ENCODE measurements around the gene CADPS. TPM values are rescaled to one million over a fixed set of nuclear protein-coding genes. Genes with fewer than 3 reads are reported as not detected.

Gene CADPS
- polyA plus RNA-seq, 1 donor: 17.8 TPM

DNA sequence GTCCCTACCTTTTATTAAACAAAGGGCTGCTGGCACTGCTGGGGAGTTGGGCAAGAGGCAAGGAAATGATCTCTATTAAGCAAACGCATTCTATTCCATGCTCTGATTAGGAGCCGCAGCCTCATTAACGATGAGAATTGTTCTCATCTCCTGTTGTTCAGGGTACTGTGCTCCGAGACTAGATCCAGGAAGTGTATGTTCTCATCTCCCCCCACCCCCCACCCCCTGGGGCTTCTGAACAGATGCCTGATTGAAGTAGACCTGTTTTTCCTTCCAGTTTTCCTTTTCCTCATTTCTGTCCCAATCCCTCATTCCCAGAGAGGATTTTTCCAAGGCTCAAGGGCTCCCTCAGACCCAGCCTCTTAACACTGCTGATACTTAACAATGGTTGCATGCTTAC lies 420.3 kb downstream of the CADPS start:
- H3K27me3 ChIP-seq (ENCODE audit: control insufficient read depth, insufficient read depth, low read length): peaks cover 12% of the 10 kb centered on the region
- H3K4me1 ChIP-seq (ENCODE audit: control insufficient read depth, insufficient read depth, low read length): no peaks in the 10 kb centered on the region
- H3K36me3 ChIP-seq (ENCODE audit: control insufficient read depth, insufficient read depth, low read length): no peaks in the 10 kb centered on the region
- no peak overlapping the region for H3K4me3 ChIP-seq (ENCODE audit: low read length)
- H3K27ac ChIP-seq (ENCODE audit: low read length): no peak overlapping the region
- no peak for DNase-seq
- WGBS (ENCODE audit: insufficient coverage, low lambda C conversion rate): no CpG with 5 or more reads among the region's 4 CpGs
- H3K9me3 ChIP-seq (ENCODE audit: control insufficient read depth, low read depth, low read length): no peaks in the 10 kb centered on the region

GRCh38 chr3:62453448-62453847 lies 421.8 kb downstream of the CADPS start:
- Histone ChIP-seq H3K4me3 (ENCODE audit: low read length) (no peak overlapping the region), H3K4me1 (ENCODE audit: control insufficient read depth, insufficient read depth, low read length) (no peaks in the 10 kb centered on the region), H3K27me3 (ENCODE audit: control insufficient read depth, insufficient read depth, low read length) (peaks cover 9% of the 10 kb centered on the region), H3K27ac (ENCODE audit: low read length) (no peak overlapping the region), H3K36me3 (ENCODE audit: control insufficient read depth, insufficient read depth, low read length) (no peaks in the 10 kb centered on the region), H3K9me3 (ENCODE audit: control insufficient read depth, low read depth, low read length) (no peaks in the 10 kb centered on the region)
- WGBS (ENCODE audit: insufficient coverage, low lambda C conversion rate): no CpG with 5 or more reads among the region's 6 CpGs
- no peak for DNase-seq

GRCh38 chr3:62451211-62451887 lies 423.9 kb downstream of the CADPS start:
- H3K4me1 ChIP-seq (ENCODE audit: control insufficient read depth, insufficient read depth, low read length): no peaks in the 10 kb centered on the region
- DNase-seq: no peak
- H3K27me3 ChIP-seq (ENCODE audit: control insufficient read depth, insufficient read depth, low read length): peaks cover 9% of the 10 kb centered on the region
- WGBS (ENCODE audit: insufficient coverage, low lambda C conversion rate): no CpG with 5 or more reads among the region's 8 CpGs
- no peak overlapping the region for H3K4me3 ChIP-seq (ENCODE audit: low read length)
- H3K27ac ChIP-seq (ENCODE audit: low read length): no peak overlapping the region
- no peaks in the 10 kb centered on the region for H3K9me3 ChIP-seq (ENCODE audit: control insufficient read depth, low read depth, low read length)
- no peaks in the 10 kb centered on the region for H3K36me3 ChIP-seq (ENCODE audit: control insufficient read depth, insufficient read depth, low read length)

DNA sequence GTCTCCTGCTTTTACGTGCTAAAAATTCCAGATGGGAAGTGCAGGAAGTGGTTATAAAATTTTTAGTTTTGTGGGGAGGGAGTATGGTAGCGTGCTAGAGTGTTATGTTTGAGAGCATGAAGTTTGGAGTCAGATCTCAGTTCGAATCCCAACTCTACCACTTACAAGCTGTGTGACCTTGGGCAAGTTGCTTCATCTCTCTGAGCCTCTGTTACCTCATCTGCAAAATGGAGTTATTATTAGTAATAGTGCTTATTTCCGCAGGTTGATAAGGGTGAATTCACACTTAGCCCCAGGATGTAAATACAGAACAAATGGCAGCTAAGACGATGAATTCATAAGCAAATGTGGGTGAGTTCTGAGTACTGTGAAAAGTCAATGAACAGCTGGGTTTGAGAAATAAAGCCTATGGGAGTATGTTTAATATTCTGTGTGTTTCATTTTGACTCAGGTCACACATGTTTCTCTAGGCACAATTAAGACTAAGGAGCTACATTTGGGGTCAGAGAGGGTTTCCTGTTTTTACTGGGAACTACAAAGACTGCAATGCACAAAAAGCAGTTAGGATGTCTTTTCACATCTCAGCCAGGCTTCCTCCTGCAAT lies 428.8 kb downstream of the CADPS start:
- Histone ChIP-seq H3K36me3 (ENCODE audit: control insufficient read depth, insufficient read depth, low read length) (no peaks in the 10 kb centered on the region), H3K27me3 (ENCODE audit: control insufficient read depth, insufficient read depth, low read length) (peaks cover 7% of the 10 kb centered on the region), H3K4me3 (ENCODE audit: low read length) (no peak overlapping the region), H3K4me1 (ENCODE audit: control insufficient read depth, insufficient read depth, low read length) (no peaks in the 10 kb centered on the region), H3K9me3 (ENCODE audit: control insufficient read depth, low read depth, low read length) (no peaks in the 10 kb centered on the region), H3K27ac (ENCODE audit: low read length) (no peak overlapping the region)
- no peak for DNase-seq
- WGBS (ENCODE audit: insufficient coverage, low lambda C conversion rate): 80% methylated on average over 1 of the region's 5 CpGs

- whole genome bisulfite sequencing (ENCODE audit: insufficient coverage, low lambda C conversion rate): no CpG with 5 or more reads among the region's 1 CpG
- DNase-seq: no peak
- Histone ChIP-seq H3K27ac (ENCODE audit: low read length) (no peak overlapping the region), H3K9me3 (ENCODE audit: control insufficient read depth, low read depth, low read length) (no peaks in the 10 kb centered on the region), H3K4me1 (ENCODE audit: control insufficient read depth, insufficient read depth, low read length) (no peaks in the 10 kb centered on the region), H3K27me3 (ENCODE audit: control insufficient read depth, insufficient read depth, low read length) (peaks cover 4% of the 10 kb centered on the region), H3K36me3 (ENCODE audit: control insufficient read depth, insufficient read depth, low read length) (no peaks in the 10 kb centered on the region), H3K4me3 (ENCODE audit: low read length) (no peak overlapping the region)
These were observed 429.9 kb downstream of the CADPS start for GRCh38 chr3:62445275-62445674.

DNA sequence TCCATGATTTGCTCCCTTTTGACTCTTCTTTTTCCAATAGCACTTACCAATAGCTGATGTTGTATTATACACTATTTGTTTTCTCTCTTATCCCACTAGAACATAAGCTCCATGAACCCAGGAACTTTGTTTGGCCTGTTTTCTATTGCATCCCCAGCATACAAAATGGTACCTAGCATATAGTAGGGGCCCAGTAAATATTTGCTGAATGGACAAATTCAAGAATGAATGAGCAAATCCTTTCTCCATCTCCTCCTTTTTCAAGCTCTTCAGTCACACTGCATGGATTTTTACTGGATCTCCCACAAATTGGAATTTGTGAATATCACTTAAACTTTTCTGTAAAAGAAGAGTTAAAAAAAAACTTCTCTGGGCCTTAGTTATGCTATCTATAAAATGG lies 435.2 kb downstream of the CADPS start:
- Histone ChIP-seq H3K4me3 (ENCODE audit: low read length) (no peak overlapping the region), H3K36me3 (ENCODE audit: control insufficient read depth, insufficient read depth, low read length) (no peaks in the 10 kb centered on the region), H3K27ac (ENCODE audit: low read length) (no peak overlapping the region), H3K27me3 (ENCODE audit: control insufficient read depth, insufficient read depth, low read length) (peaks cover 6% of the 10 kb centered on the region), H3K9me3 (ENCODE audit: control insufficient read depth, low read depth, low read length) (no peaks in the 10 kb centered on the region), H3K4me1 (ENCODE audit: control insufficient read depth, insufficient read depth, low read length) (no peaks in the 10 kb centered on the region)
- no peak for DNase-seq

- H3K9me3 ChIP-seq (ENCODE audit: control insufficient read depth, low read depth, low read length): no peaks in the 10 kb centered on the region
- WGBS (ENCODE audit: insufficient coverage, low lambda C conversion rate): 46% methylated on average over 2 of the region's 5 CpGs
- no peak overlapping the region for H3K4me3 ChIP-seq (ENCODE audit: low read length)
- no peaks in the 10 kb centered on the region for H3K36me3 ChIP-seq (ENCODE audit: control insufficient read depth, insufficient read depth, low read length)
- no peak overlapping the region for H3K27ac ChIP-seq (ENCODE audit: low read length)
- DNase-seq: no peak
- peaks cover 6% of the 10 kb centered on the region for H3K27me3 ChIP-seq (ENCODE audit: control insufficient read depth, insufficient read depth, low read length)
- H3K4me1 ChIP-seq (ENCODE audit: control insufficient read depth, insufficient read depth, low read length): no peaks in the 10 kb centered on the region
These were observed 435.9 kb downstream of the CADPS start for GRCh38 chr3:62439176-62439813.

- DNase-seq: no peak
- 64% methylated on average over 2 of the region's 7 CpGs for WGBS (ENCODE audit: insufficient coverage, low lambda C conversion rate)
- Histone ChIP-seq H3K36me3 (ENCODE audit: control insufficient read depth, insufficient read depth, low read length) (no peaks in the 10 kb centered on the region), H3K4me3 (ENCODE audit: low read length) (no peak overlapping the region), H3K4me1 (ENCODE audit: control insufficient read depth, insufficient read depth, low read length) (no peaks in the 10 kb centered on the region), H3K27ac (ENCODE audit: low read length) (no peak overlapping the region), H3K27me3 (ENCODE audit: control insufficient read depth, insufficient read depth, low read length) (peaks cover 8% of the 10 kb centered on the region), H3K9me3 (ENCODE audit: control insufficient read depth, low read depth, low read length) (no peaks in the 10 kb centered on the region)
These were observed 438.4 kb downstream of the CADPS start for GRCh38 chr3:62436785-62437184.

GRCh38 chr3:62433396-62433795 lies 441.8 kb downstream of the CADPS start:
- H3K36me3 ChIP-seq (ENCODE audit: control insufficient read depth, insufficient read depth, low read length): no peaks in the 10 kb centered on the region
- no peak overlapping the region for H3K27ac ChIP-seq (ENCODE audit: low read length)
- no peak for DNase-seq
- WGBS (ENCODE audit: insufficient coverage, low lambda C conversion rate): 80% methylated on average over 1 of the region's 8 CpGs
- no peaks in the 10 kb centered on the region for H3K4me1 ChIP-seq (ENCODE audit: control insufficient read depth, insufficient read depth, low read length)
- no peak overlapping the region for H3K4me3 ChIP-seq (ENCODE audit: low read length)
- peaks cover 11% of the 10 kb centered on the region for H3K27me3 ChIP-seq (ENCODE audit: control insufficient read depth, insufficient read depth, low read length)
- H3K9me3 ChIP-seq (ENCODE audit: control insufficient read depth, low read depth, low read length): no peaks in the 10 kb centered on the region

- no peak for DNase-seq
- no CpG with 5 or more reads among the region's 10 CpGs for WGBS (ENCODE audit: insufficient coverage, low lambda C conversion rate)
- H3K9me3 ChIP-seq (ENCODE audit: control insufficient read depth, low read depth, low read length): no peaks in the 10 kb centered on the region
- peaks cover 5% of the 10 kb centered on the region for H3K27me3 ChIP-seq (ENCODE audit: control insufficient read depth, insufficient read depth, low read length)
- no peaks in the 10 kb centered on the region for H3K4me1 ChIP-seq (ENCODE audit: control insufficient read depth, insufficient read depth, low read length)
- no peaks in the 10 kb centered on the region for H3K36me3 ChIP-seq (ENCODE audit: control insufficient read depth, insufficient read depth, low read length)
- no peak overlapping the region for H3K4me3 ChIP-seq (ENCODE audit: low read length)
- no peak overlapping the region for H3K27ac ChIP-seq (ENCODE audit: low read length)
These were observed 454.0 kb downstream of the CADPS start for GRCh38 chr3:62421207-62421606.

- peaks cover 2% of the 10 kb centered on the region for H3K27me3 ChIP-seq (ENCODE audit: control insufficient read depth, insufficient read depth, low read length)
- WGBS (ENCODE audit: insufficient coverage, low lambda C conversion rate): no CpG with 5 or more reads among the region's 3 CpGs
These were observed 459.1 kb downstream of the CADPS start for GRCh38 chr3:62416144-62416543.

More at GRCh38 chr3:62416144-62416543, 459.1 kb downstream of the CADPS start:
- no peak overlapping the region for H3K4me3 ChIP-seq (ENCODE audit: low read length)
- H3K36me3 ChIP-seq (ENCODE audit: control insufficient read depth, insufficient read depth, low read length): no peaks in the 10 kb centered on the region
- H3K4me1 ChIP-seq (ENCODE audit: control insufficient read depth, insufficient read depth, low read length): no peaks in the 10 kb centered on the region
- H3K27ac ChIP-seq (ENCODE audit: low read length): no peak overlapping the region
- no peak for DNase-seq
- H3K9me3 ChIP-seq (ENCODE audit: control insufficient read depth, low read depth, low read length): no peaks in the 10 kb centered on the region
